Activated naive CD8-positive, alpha-beta T cell treated with anti-CD3 and anti-CD28 coated beads, Interleukin-2, amount 10 ng/mL, durations not matched to agents 7 days and 5 days (primary cell): Measurements from ENCODE around the gene LRP2. TPM values are rescaled to one million over a fixed set of nuclear protein-coding genes. Genes with fewer than 3 reads are reported as not detected.

Experiments
- ATAC-seq: fragments of 150-1000 bp; cut with Tn5 transposase; one replicate; pipeline ENCODE4 v1.10.0; 2021; ENCODE audit warnings: low read depth, moderate library complexity
- POLR2A ChIA-PET: fragments of 350-600 bp; sonication (Branson Sonifier 250); formaldehyde crosslinking; loops from one replicate; lab custom pipeline; 2021; ENCODE audit warnings: antibody characterized with exemption; lab: Charles Lee
- DNase-seq: peaks from one replicate; pipeline ENCODE4 v3.0.0; 2021
- H3K27ac Mint-ChIP-seq: one replicate; pipeline ENCODE4 v1.8.0; 2022; ENCODE audit warnings: mild to moderate bottlenecking, mixed read lengths
- H3K27me3 Mint-ChIP-seq: one replicate; pipeline ENCODE4 v1.8.0; 2022; ENCODE audit warnings: mild to moderate bottlenecking, moderate library complexity, mixed read lengths
- H3K36me3 Mint-ChIP-seq: one replicate; pipeline ENCODE4 v1.8.0; 2021; ENCODE audit warnings: mild to moderate bottlenecking, mixed read lengths
- H3K4me1 Mint-ChIP-seq: one replicate; pipeline ENCODE4 v1.8.0; 2021; ENCODE audit warnings: mixed read lengths
- H3K4me3 Mint-ChIP-seq: one replicate; pipeline ENCODE4 v1.8.0; 2022; ENCODE audit warnings: mild to moderate bottlenecking, moderate library complexity, mixed read lengths
- H3K9me3 Mint-ChIP-seq: one replicate; pipeline ENCODE4 v1.8.0; 2021; ENCODE audit warnings: mixed read lengths
- total RNA-seq, 2 experiments: library from RNA; stranded (reverse); gene quantifications; one replicate each; pipeline ENCODE4 v1.2.3, GENCODE V29; 2021

Gene LRP2
- total RNA-seq, 2 experiments from 2014 or later = 0.40 to 0.47 TPM

DNA sequence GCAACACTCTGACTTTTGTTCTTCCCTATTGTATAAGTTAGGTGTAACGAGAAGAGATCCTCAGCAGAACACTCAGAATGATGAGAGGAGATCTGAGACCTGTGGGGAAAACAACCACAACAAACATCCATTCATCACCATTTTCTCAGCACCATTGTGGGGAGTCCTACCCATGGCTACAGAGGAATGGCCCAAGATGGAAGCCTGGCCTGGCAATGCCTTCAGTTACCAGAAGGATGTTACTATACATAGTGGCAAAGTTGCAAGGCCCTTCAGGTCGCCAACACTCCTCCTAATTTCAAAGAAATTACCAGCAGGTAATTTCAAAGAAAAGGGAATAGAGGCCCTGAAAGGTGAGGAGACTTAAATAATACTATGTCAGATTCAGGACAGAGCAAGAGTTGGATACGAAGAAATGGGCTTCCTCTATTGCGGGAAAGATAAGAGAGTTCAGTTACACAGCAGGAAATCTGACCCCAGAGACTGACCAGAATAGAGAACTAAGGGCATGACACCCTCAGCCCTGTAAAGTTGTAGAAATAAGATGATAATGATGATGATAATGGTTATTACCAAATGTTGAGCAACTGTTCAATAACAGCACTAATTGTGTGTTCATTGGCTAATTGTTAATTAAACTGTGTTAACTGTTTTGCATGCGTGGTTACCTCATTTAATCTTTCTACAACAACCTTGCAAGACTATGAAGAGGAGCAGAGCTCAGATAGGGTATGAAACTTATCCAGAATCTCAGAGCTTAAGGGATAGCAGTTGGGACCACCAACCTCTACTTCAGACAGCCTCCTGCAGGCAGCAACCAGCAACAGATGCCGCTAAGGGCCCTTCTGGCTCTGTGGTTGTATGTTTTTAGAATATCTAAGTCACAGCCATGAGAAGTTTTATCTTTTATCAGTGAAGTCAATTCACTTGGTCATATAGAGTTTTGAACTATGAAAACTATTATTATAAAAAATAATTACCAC lies 255.5 kb downstream of the LRP2 start:
- Mint-ChIP-seq H3K36me3 (peaks cover 10% of the 10 kb centered on the region), H3K27me3 (peaks cover 3% of the 10 kb centered on the region), H3K9me3 (peaks cover 2% of the 10 kb centered on the region), H3K27ac (peak overlapping the region; percentile 86), H3K4me1 (peaks cover 51% of the 10 kb centered on the region), H3K4me3 (peak overlapping the region; percentile 49)
- no peak for ATAC-seq
- POLR2A ChIA-PET = interaction anchor here (1.0 to 1.3 kb wide), 3 partner anchors 10 to 147 kb away, joined by 3 to 4 read pairs (median 3); no protein-coding TSS in a partner anchor
- DNase-seq = no peak

- Mint-ChIP-seq H3K27me3 (peaks cover 3% of the 10 kb centered on the region), H3K27ac (peak overlapping the region; percentile 86), H3K4me3 (peak overlapping the region; percentile 49), H3K9me3 (peaks cover 2% of the 10 kb centered on the region), H3K36me3 (peaks cover 11% of the 10 kb centered on the region), H3K4me1 (peaks cover 51% of the 10 kb centered on the region)
- DNase-seq (no peak), ATAC-seq (no peak)
- POLR2A ChIA-PET = no interaction called here
These were observed 256.2 kb downstream of the LRP2 start for GRCh38 chr2:169106134-169106533.

- peak overlapping the region; percentile 71 for H3K4me3 Mint-ChIP-seq
- peaks cover 2% of the 10 kb centered on the region for H3K9me3 Mint-ChIP-seq
- ATAC-seq (peak; percentile 57), DNase-seq (no peak)
- H3K36me3 Mint-ChIP-seq = peaks cover 11% of the 10 kb centered on the region
- peak overlapping the region; percentile 86 for H3K27ac Mint-ChIP-seq
- peaks cover 3% of the 10 kb centered on the region for H3K27me3 Mint-ChIP-seq
- POLR2A ChIA-PET = no interaction called here
- H3K4me1 Mint-ChIP-seq = peaks cover 51% of the 10 kb centered on the region
These were observed 256.9 kb downstream of the LRP2 start for GRCh38 chr2:169105476-169105875.

DNA sequence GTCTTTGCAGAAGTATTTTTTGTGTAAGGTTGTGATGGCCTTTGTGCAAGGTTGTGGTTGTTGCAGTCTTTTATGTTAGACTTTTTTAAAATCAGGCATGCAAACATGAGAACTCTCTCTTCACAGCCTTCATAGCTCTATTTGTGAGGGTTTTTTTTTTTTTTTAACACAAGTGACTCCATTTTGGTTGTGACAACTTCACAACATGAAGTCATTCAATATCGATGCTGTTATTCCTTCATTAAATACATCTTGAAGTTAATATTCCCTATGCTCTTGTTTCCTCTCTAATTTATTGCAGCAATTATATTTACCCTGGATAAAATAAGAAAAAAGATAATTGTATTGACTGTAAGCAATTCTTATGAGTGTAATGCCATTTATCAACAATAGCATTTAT lies 257.5 kb downstream of the LRP2 start:
- Mint-ChIP-seq H3K9me3 (peaks cover 2% of the 10 kb centered on the region), H3K4me3 (peak overlapping the region; percentile 71), H3K27ac (peak overlapping the region; percentile 86), H3K4me1 (peaks cover 51% of the 10 kb centered on the region), H3K27me3 (peaks cover 3% of the 10 kb centered on the region), H3K36me3 (peaks cover 11% of the 10 kb centered on the region)
- DNase-seq (no peak), ATAC-seq (no peak)
- POLR2A ChIA-PET = no interaction called here

DNA sequence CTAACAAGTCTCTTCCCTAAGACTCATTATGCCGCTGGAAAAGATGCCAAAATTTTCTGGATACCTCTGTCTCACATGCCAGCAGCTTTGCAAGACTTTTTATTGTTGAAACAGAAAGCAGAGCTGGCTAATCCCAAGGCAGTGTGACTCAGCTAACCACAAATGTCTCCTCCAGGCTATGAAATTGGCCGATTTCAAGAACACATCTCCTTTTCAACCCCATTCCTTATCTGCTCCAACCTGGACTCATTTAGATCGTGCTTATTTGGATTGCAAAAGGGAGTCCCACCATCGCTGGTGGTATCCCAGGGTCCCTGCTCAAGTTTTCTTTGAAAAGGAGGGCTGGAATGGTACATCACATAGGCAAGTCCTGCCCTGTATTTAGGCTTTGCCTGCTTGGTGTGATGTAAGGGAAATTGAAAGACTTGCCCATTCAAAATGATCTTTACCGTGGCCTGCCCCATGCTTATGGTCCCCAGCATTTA lies 266.7 kb downstream of the LRP2 start:
- Mint-ChIP-seq H3K36me3 (peaks cover 2% of the 10 kb centered on the region), H3K9me3 (no peaks in the 10 kb centered on the region), H3K4me1 (peaks cover 17% of the 10 kb centered on the region), H3K4me3 (peak overlapping the region; percentile 20), H3K27ac (no peak overlapping the region), H3K27me3 (peaks cover 9% of the 10 kb centered on the region)
- no peak for DNase-seq
- POLR2A ChIA-PET = interaction anchor here (1.5 kb wide), 1 partner anchor 12 kb away, joined by 4 read pairs; no protein-coding TSS in a partner anchor
- ATAC-seq = peak; percentile 65

- Mint-ChIP-seq H3K36me3 (peaks cover 2% of the 10 kb centered on the region), H3K4me3 (no peak overlapping the region), H3K4me1 (peaks cover 17% of the 10 kb centered on the region), H3K27me3 (peaks cover 10% of the 10 kb centered on the region), H3K9me3 (no peaks in the 10 kb centered on the region), H3K27ac (no peak overlapping the region)
- DNase-seq = no peak
- POLR2A ChIA-PET = no interaction called here
- no peak for ATAC-seq
These were observed 267.7 kb downstream of the LRP2 start for GRCh38 chr2:169094676-169095075.

- H3K4me3 Mint-ChIP-seq = no peak overlapping the region
- peaks cover 2% of the 10 kb centered on the region for H3K36me3 Mint-ChIP-seq
- POLR2A ChIA-PET = no interaction called here
- ATAC-seq = no peak
- no peak overlapping the region for H3K27ac Mint-ChIP-seq
- H3K4me1 Mint-ChIP-seq = peaks cover 17% of the 10 kb centered on the region
- no peak for DNase-seq
- H3K9me3 Mint-ChIP-seq = no peaks in the 10 kb centered on the region
- peaks cover 17% of the 10 kb centered on the region for H3K27me3 Mint-ChIP-seq
These were observed 268.8 kb downstream of the LRP2 start for GRCh38 chr2:169093535-169093934.

- no peak overlapping the region for H3K27ac Mint-ChIP-seq
- DNase-seq (no peak), ATAC-seq (no peak)
- H3K36me3 Mint-ChIP-seq = peaks cover 2% of the 10 kb centered on the region
- peaks cover 17% of the 10 kb centered on the region for H3K4me1 Mint-ChIP-seq
- H3K27me3 Mint-ChIP-seq = peaks cover 17% of the 10 kb centered on the region
- H3K4me3 Mint-ChIP-seq = no peak overlapping the region
- POLR2A ChIA-PET = no interaction called here
- no peaks in the 10 kb centered on the region for H3K9me3 Mint-ChIP-seq
These were observed 270.4 kb downstream of the LRP2 start for GRCh38 chr2:169091761-169092519.

DNA sequence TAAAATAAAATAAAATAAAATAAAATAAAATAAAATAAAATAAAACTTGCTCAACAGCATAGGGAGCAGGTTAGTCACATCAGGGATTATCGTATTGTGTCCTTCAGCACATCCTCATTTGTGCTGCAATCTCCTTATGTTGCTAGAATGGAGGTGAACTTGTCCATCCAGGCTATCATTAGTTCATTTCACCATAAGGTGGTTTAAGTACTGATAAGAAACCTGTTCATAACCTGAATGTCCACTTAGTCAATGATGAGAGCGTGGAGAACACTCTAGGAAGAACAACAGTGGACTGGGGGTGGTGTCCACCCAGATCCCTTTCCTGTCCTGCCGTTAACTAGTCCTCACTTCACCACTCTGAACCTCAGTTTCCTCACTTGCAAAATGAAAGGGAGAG lies 271.1 kb downstream of the LRP2 start:
- ATAC-seq (no peak), DNase-seq (no peak)
- Mint-ChIP-seq H3K4me3 (no peak overlapping the region), H3K4me1 (peaks cover 15% of the 10 kb centered on the region), H3K9me3 (no peaks in the 10 kb centered on the region), H3K36me3 (peaks cover 3% of the 10 kb centered on the region), H3K27ac (no peak overlapping the region), H3K27me3 (peaks cover 20% of the 10 kb centered on the region)
- POLR2A ChIA-PET = no interaction called here

- Mint-ChIP-seq H3K4me1 (peaks cover 5% of the 10 kb centered on the region), H3K4me3 (no peak overlapping the region), H3K9me3 (peaks cover 3% of the 10 kb centered on the region), H3K27me3 (peaks cover 29% of the 10 kb centered on the region), H3K36me3 (peaks cover 4% of the 10 kb centered on the region), H3K27ac (no peak overlapping the region)
- ATAC-seq (no peak), DNase-seq (no peak)
- POLR2A ChIA-PET = no interaction called here
These were observed 272.1 kb downstream of the LRP2 start for GRCh38 chr2:169090133-169090820.

DNA sequence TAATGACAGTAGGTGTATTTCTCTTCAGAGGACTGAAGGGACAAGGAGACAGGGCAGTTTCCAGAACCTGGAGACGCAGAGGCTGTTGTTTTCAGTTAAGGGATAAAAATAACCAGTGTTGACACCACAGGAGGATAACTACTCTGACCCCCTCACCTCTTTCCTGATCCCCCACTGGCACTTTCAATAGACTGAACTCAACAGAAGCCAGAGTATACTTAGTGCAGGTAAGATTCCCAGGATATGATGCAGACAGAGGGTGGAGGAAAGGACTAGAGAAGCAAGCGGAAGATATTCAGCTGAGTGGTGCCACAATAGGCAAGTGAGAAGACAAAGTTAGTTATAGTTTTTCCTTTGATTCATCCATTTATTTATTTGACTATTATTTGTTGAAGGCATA lies 273.2 kb downstream of the LRP2 start:
- POLR2A ChIA-PET = no interaction called here
- Mint-ChIP-seq H3K27me3 (peaks cover 32% of the 10 kb centered on the region), H3K9me3 (peaks cover 3% of the 10 kb centered on the region)

DNA sequence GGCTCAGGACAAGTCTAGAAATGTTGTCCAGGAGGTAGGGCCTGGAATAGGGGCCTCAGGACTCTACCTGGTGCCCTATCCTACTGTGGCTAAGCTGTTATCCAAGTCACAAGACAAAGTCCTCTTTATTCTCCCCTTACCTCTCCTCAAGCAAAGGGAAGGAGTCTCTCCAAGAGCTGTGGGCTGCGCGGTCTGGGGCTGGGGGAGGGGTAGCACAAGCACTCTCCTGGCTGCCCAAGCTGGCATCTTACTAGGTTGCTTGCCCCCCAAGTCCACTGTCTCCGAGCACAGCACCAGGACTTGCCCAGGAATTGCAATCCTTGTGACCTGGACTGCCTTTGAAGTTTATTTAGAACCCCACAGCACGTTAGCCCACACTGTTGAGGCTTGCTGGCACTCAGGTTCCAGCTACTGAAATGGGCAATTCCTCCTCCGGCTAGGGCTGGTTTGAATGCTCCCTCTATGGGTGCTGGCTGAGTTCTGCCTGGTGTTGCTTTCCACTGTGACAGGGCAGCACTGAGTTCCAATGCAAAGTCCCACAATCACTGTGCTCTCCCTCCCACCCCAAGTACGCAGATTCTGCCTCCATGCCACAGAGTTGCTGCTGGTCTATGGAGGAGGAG lies 274.5 kb downstream of the LRP2 start:
- Mint-ChIP-seq H3K27me3 (peaks cover 36% of the 10 kb centered on the region), H3K4me1 (no peaks in the 10 kb centered on the region), H3K4me3 (no peak overlapping the region), H3K36me3 (peaks cover 4% of the 10 kb centered on the region), H3K27ac (no peak overlapping the region), H3K9me3 (peaks cover 3% of the 10 kb centered on the region)
- DNase-seq (no peak), ATAC-seq (no peak)
- POLR2A ChIA-PET = no interaction called here

More for the DNA sequence above, 273.2 kb downstream of the LRP2 start:
- Mint-ChIP-seq H3K4me3 (no peak overlapping the region), H3K36me3 (peaks cover 4% of the 10 kb centered on the region), H3K27ac (no peak overlapping the region), H3K4me1 (no peaks in the 10 kb centered on the region)
- ATAC-seq = no peak
- no peak for DNase-seq
